GM23338 (cell line): ENCODE data around the gene ANXA6. TPM values are rescaled to one million over a fixed set of nuclear protein-coding genes. Genes with fewer than 3 reads are reported as not detected.

Experiments used
- ATAC-seq: fragments of 200-7000 bp; cut with Tn5 transposase; 3 replicates; pipeline ENCODE4 v1.9.1; 2020
- DNase-seq: peaks from one replicate; pipeline ENCODE4 v3.0.0-alpha.2; 2015; ENCODE audit warnings: low spot score
- H2AFZ ChIP-seq: fragments of 200-600 bp; sonication (generic); 2 replicates; pipeline ENCODE4 v1.8.0; 2016; ENCODE audit warnings: antibody characterized with exemption, mild to moderate bottlenecking, moderate library complexity
- H3F3A ChIP-seq: fragments of 200-600 bp; sonication (generic); replicated peaks from 2 replicates; pipeline ENCODE4 v1.8.0; 2017; ENCODE audit warnings: antibody characterized with exemption, mixed run types, low read depth
- H3K27ac ChIP-seq: fragments of 200-600 bp; sonication (generic); 2 replicates; pipeline ENCODE4 v1.6.1; 2016; ENCODE audit warnings: low read depth
- H3K27me3 ChIP-seq: fragments of 200-600 bp; sonication (generic); 2 replicates; pipeline ENCODE4 v1.8.0; 2016; ENCODE audit warnings: mild to moderate bottlenecking, mixed run types, moderate library complexity; ENCODE audit not compliant: insufficient read depth
- H3K36me3 ChIP-seq: fragments of 200-600 bp; sonication (generic); 2 replicates; pipeline ENCODE4 v1.8.0; 2016; ENCODE audit warnings: mild to moderate bottlenecking; ENCODE audit not compliant: insufficient read depth
- H3K4me1 ChIP-seq: fragments of 200-600 bp; sonication (generic); 2 replicates; pipeline ENCODE4 v1.8.0; 2016; ENCODE audit warnings: mild to moderate bottlenecking, moderate library complexity; ENCODE audit not compliant: insufficient read depth
- H3K4me2 ChIP-seq: fragments of 200-600 bp; sonication (generic); 2 replicates; pipeline ENCODE4 v1.7.1; 2017; ENCODE audit warnings: mixed run types
- H3K4me3 ChIP-seq: fragments of 200-600 bp; sonication (generic); 2 replicates; pipeline ENCODE4 v1.6.1; 2016; ENCODE audit warnings: mixed run types
- H3K79me2 ChIP-seq: fragments of 200-600 bp; sonication (generic); replicated peaks from 2 replicates; pipeline ENCODE4 v1.8.0; 2017; ENCODE audit warnings: mild to moderate bottlenecking; ENCODE audit not compliant: insufficient read depth
- H3K9me2 ChIP-seq: fragments of 200-600 bp; sonication (generic); 2 replicates; pipeline ENCODE4 v1.8.0; 2017; ENCODE audit not compliant: insufficient read depth
- H4K20me1 ChIP-seq: fragments of 200-600 bp; sonication (generic); replicated peaks from 2 replicates; pipeline ENCODE4 v1.8.0; 2017; ENCODE audit warnings: mild to moderate bottlenecking; ENCODE audit not compliant: insufficient read depth
- H3K27ac Mint-ChIP-seq: 2 replicates; pipeline ENCODE4 v1.8.0; 2020; ENCODE audit warnings: inconsistent platforms, mild to moderate bottlenecking, moderate library complexity, mixed read lengths
- H3K27me3 Mint-ChIP-seq: 3 replicates; pipeline ENCODE4 v1.8.0; 2022; ENCODE audit warnings: low read depth, mild to moderate bottlenecking, moderate library complexity, mixed read lengths, inconsistent platforms; ENCODE audit not compliant: insufficient read depth, poor library complexity
- H3K36me3 Mint-ChIP-seq: 3 replicates; pipeline ENCODE4 v1.8.0; 2021; ENCODE audit warnings: low read depth, mild to moderate bottlenecking, inconsistent platforms, moderate library complexity, mixed read lengths
- H3K4me1 Mint-ChIP-seq: 3 replicates; pipeline ENCODE4 v1.8.0; 2020; ENCODE audit warnings: mild to moderate bottlenecking, inconsistent platforms, mixed read lengths
- H3K4me3 Mint-ChIP-seq: 3 replicates; pipeline ENCODE4 v1.8.0; 2021; ENCODE audit warnings: moderate library complexity, mild to moderate bottlenecking, inconsistent platforms, mixed read lengths
- H3K9me3 Mint-ChIP-seq: 3 replicates; pipeline ENCODE4 v1.8.0; 2020; ENCODE audit warnings: moderate library complexity, mild to moderate bottlenecking, inconsistent platforms, mixed read lengths
- CREB1 ChIP-seq: fragments of 250-450 bp; sonication (Bioruptor Pico); IDR thresholded peaks from 2 replicates; pipeline ENCODE4 v1.5.0; 2020; ENCODE audit warnings: low read depth, mild to moderate bottlenecking, moderate library complexity
- CTCF ChIP-seq, 2 experiments: fragments of 200-600 bp in 1 of 2; sonication (generic) in 1 of 2; conservative IDR thresholded peaks; 2 replicates each; pipeline versions ENCODE4 v1.5.1 to v1.6.1; 2016 to 2017; ENCODE audit warnings: antibody characterized with exemption in 2 of 2, low read depth in 2 of 2, mild to moderate bottlenecking in 2 of 2, moderate library complexity in 1 of 2
- EZH2 ChIP-seq: fragments of 200-600 bp; sonication (generic); IDR thresholded peaks from one replicate; pipeline ENCODE4 v1.8.0; 2017; ENCODE audit warnings: antibody characterized with exemption, mild to moderate bottlenecking, low read depth; ENCODE audit not compliant: unreplicated experiment
- EZH2phosphoT487 ChIP-seq: fragments of 200-600 bp; sonication (generic); IDR thresholded peaks from one replicate; pipeline ENCODE4 v1.8.1; 2018; ENCODE audit warnings: antibody characterized with exemption; ENCODE audit not compliant: unreplicated experiment
- JUNB ChIP-seq: IDR thresholded peaks from one replicate; pipeline ENCODE4 v1.6.1; 2016; ENCODE audit warnings: antibody characterized with exemption; ENCODE audit not compliant: unreplicated experiment
- NANOG ChIP-seq: IDR thresholded peaks from 2 replicates; pipeline ENCODE4 v1.6.1; 2016; ENCODE audit warnings: antibody characterized with exemption, borderline replicate concordance
- POLR2AphosphoS5 ChIP-seq: IDR thresholded peaks from 2 replicates; pipeline ENCODE4 v1.6.1; 2016; ENCODE audit warnings: antibody characterized with exemption, low read depth
- STAT1 ChIP-seq: IDR thresholded peaks from one replicate; pipeline ENCODE4 v1.6.1; 2016; ENCODE audit warnings: antibody characterized with exemption; ENCODE audit not compliant: unreplicated experiment
- ZNF114 ChIP-seq: fragments of 250-450 bp; sonication (Bioruptor Pico); IDR thresholded peaks from 2 replicates; pipeline ENCODE4 v1.5.0; 2020; ENCODE audit warnings: mild to moderate bottlenecking, moderate library complexity
- ZNF331 ChIP-seq: fragments of 250-450 bp; sonication (Bioruptor Pico); IDR thresholded peaks from 2 replicates; pipeline ENCODE4 v1.5.0; 2020; ENCODE audit warnings: low read depth, mild to moderate bottlenecking, moderate library complexity
- polyA plus RNA-seq: library from polyadenylated mRNA; unstranded; fragments of >200 nt; fragmentation: Nextera tagmentation; extraction: Ambion mirVana; gene quantifications from 2 replicates; pipeline ENCODE4 v1.2.1, GENCODE V29; 2016
- total RNA-seq: library from RNA; depleted of rRNA; stranded (reverse); fragments of >200 nt; shearing (Covaris generic); gene quantifications from 2 replicates; pipeline ENCODE4 v1.2.3, GENCODE V29; 2014
- TF ChIP-seq, protein P1 (sequence below): IDR thresholded peaks from one replicate; pipeline ENCODE4 v1.6.1; 2018; ENCODE audit warnings: antibody characterized with exemption; ENCODE audit not compliant: unreplicated experiment

ANXA6 gene
- total and polyA plus RNA-seq, 2 experiments from 2014 or later: 26.5 to 110 TPM

GRCh38 chr5:151180291-151180690 is 22.7 kb upstream of the ANXA6 start:
- H3K36me3 Mint-ChIP-seq: no peaks in the 10 kb centered on the region
- TF ChIP-seq NANOG (no peak), POLR2AphosphoS5 (no peak), ZNF114 (CRISPR knock-in tag) (no peak), ZNF331 (CRISPR knock-in tag) (no peak), JUNB (no peak), CREB1 (CRISPR knock-in tag) (no peak), STAT1 (no peak), EZH2 (no peak)

DNA sequence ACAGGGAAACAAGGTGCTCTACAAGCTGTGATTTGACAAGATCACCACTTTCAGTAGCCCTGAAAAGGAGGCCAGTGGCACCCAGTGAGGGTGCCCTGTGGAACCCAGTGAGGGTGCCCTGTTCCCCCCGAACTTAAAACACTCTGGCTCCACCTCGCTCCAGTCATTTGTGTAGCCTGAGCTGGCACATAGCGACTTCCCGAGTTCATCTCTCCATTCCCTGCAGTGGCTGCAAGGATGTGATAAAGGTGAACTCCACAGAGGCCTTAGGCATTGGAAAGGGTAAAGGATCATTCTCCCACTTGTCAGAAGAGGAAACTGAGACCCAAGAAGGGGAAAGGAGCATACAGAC is 21.9 kb upstream of the ANXA6 start:
- Histone ChIP-seq H3K79me2 (no peaks in the 10 kb centered on the region), H3K4me2 (no peak overlapping the region), H3K36me3 (no peaks in the 10 kb centered on the region), H3K9me2 (peaks cover 10% of the 10 kb centered on the region; the same call in 1 of the 2 replicates), H4K20me1 (no peaks in the 10 kb centered on the region), H3K4me1 (no peaks in the 10 kb centered on the region), H2AFZ (no peak overlapping the region), H3F3A (no peaks in the 10 kb centered on the region), H3K27me3 (no peaks in the 10 kb centered on the region), H3K27ac (no peak overlapping the region), H3K4me3 (no peak overlapping the region)
- Mint-ChIP-seq H3K36me3 (no peaks in the 10 kb centered on the region), H3K9me3 (no peaks in the 10 kb centered on the region; the same call in 2 of the 3 replicates), H3K4me1 (no peaks in the 10 kb centered on the region; the same call in 2 of the 3 replicates), H3K27ac (no peak overlapping the region), H3K27me3 (no peaks in the 10 kb centered on the region), H3K4me3 (no peak overlapping the region)
- ATAC-seq: no peak
- no peak for DNase-seq
- no peak for TF ChIP-seq ZNF331 (CRISPR knock-in tag)
- TF ChIP-seq, protein P1, sequence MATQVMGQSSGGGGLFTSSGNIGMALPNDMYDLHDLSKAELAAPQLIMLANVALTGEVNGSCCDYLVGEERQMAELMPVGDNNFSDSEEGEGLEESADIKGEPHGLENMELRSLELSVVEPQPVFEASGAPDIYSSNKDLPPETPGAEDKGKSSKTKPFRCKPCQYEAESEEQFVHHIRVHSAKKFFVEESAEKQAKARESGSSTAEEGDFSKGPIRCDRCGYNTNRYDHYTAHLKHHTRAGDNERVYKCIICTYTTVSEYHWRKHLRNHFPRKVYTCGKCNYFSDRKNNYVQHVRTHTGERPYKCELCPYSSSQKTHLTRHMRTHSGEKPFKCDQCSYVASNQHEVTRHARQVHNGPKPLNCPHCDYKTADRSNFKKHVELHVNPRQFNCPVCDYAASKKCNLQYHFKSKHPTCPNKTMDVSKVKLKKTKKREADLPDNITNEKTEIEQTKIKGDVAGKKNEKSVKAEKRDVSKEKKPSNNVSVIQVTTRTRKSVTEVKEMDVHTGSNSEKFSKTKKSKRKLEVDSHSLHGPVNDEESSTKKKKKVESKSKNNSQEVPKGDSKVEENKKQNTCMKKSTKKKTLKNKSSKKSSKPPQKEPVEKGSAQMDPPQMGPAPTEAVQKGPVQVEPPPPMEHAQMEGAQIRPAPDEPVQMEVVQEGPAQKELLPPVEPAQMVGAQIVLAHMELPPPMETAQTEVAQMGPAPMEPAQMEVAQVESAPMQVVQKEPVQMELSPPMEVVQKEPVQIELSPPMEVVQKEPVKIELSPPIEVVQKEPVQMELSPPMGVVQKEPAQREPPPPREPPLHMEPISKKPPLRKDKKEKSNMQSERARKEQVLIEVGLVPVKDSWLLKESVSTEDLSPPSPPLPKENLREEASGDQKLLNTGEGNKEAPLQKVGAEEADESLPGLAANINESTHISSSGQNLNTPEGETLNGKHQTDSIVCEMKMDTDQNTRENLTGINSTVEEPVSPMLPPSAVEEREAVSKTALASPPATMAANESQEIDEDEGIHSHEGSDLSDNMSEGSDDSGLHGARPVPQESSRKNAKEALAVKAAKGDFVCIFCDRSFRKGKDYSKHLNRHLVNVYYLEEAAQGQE: no peak
- no peak for TF ChIP-seq POLR2AphosphoS5
- TF ChIP-seq EZH2phosphoT487: no peak
- no peak for TF ChIP-seq JUNB
- no peak for TF ChIP-seq CTCF (conservative IDR thresholded peaks at IDR 0.05; ENCODE audit: low read depth in 2 of 2)

More at GRCh38 chr5:151180291-151180690, 22.7 kb upstream of the ANXA6 start:
- Histone ChIP-seq H3K4me3 (no peak overlapping the region), H3K27me3 (no peaks in the 10 kb centered on the region), H4K20me1 (no peaks in the 10 kb centered on the region), H3K27ac (no peak overlapping the region), H3K4me2 (no peak overlapping the region), H3K9me2 (peaks cover 10% of the 10 kb centered on the region; the same call in 1 of the 2 replicates), H3K36me3 (no peaks in the 10 kb centered on the region), H2AFZ (no peak overlapping the region), H3F3A (no peaks in the 10 kb centered on the region), H3K4me1 (no peaks in the 10 kb centered on the region), H3K79me2 (no peaks in the 10 kb centered on the region)
- Mint-ChIP-seq H3K9me3 (no peaks in the 10 kb centered on the region; the same call in 2 of the 3 replicates), H3K4me3 (no peak overlapping the region), H3K4me1 (peaks cover under 1% of the 10 kb centered on the region; the same call in 1 of the 3 replicates), H3K27me3 (no peaks in the 10 kb centered on the region), H3K27ac (no peak overlapping the region)
- ATAC-seq: no peak
- no peak for DNase-seq
